Activated CD4-positive, alpha-beta memory T cell treated with anti-CD3 and anti-CD28 coated beads for 36 hours (primary cell): Measurements from ENCODE around the gene SLC4A2. TPM values are rescaled to one million over a fixed set of nuclear protein-coding genes. Genes with fewer than 3 reads are reported as not detected.
A peak's percentile ranks its signal among the peaks of the same experiment; 100 is the strongest.
"Not testable (repeated sequence)": the region's sequence is repeated elsewhere in the genome, so short reads cannot be mapped to it uniquely, and the experiment has no call there.

Experiments used
- CTCF ChIA-PET: fragments of 350-600 bp; sonication (Branson Sonifier 250); formaldehyde crosslinking; loops from one replicate; lab custom pipeline; 2021; ENCODE audit warnings: antibody characterized with exemption, inconsistent platforms; lab: Charles Lee
- POLR2A ChIA-PET: fragments of 350-600 bp; sonication (Branson Sonifier 250); formaldehyde crosslinking; loops from one replicate; lab custom pipeline; 2021; ENCODE audit warnings: antibody characterized with exemption; lab: Charles Lee
- DNase-seq: peaks from one replicate; pipeline ENCODE4 v3.0.0-alpha.2; 2020
- H3K27ac Mint-ChIP-seq: one replicate; pipeline ENCODE4 v1.8.0; 2021; ENCODE audit warnings: mixed read lengths
- H3K27me3 Mint-ChIP-seq: one replicate; pipeline ENCODE4 v1.8.0; 2021; ENCODE audit warnings: mixed read lengths
- H3K36me3 Mint-ChIP-seq: one replicate; pipeline ENCODE4 v1.8.0; 2021; ENCODE audit warnings: mixed read lengths
- H3K4me1 Mint-ChIP-seq: one replicate; pipeline ENCODE4 v1.8.0; 2021; ENCODE audit warnings: low read depth, mixed read lengths
- H3K4me3 Mint-ChIP-seq: one replicate; pipeline ENCODE4 v1.8.0; 2021; ENCODE audit warnings: mild to moderate bottlenecking, mixed read lengths
- H3K9me3 Mint-ChIP-seq: one replicate; pipeline ENCODE4 v1.8.0; 2021; ENCODE audit warnings: mixed read lengths
- intact Hi-C: fragments of 100-400 bp; cut with micrococcal nuclease; formaldehyde crosslinking; loops from one replicate; pipeline ENCODE4 v1.15.1; 2023
- total RNA-seq, 2 experiments: library from RNA; stranded (reverse); gene quantifications; one replicate each; pipeline ENCODE4 v1.2.3, GENCODE V29; 2021

Gene SLC4A2
- total RNA-seq = 10 to 100 TPM; 46.7 to 50.5 TPM

DNA sequence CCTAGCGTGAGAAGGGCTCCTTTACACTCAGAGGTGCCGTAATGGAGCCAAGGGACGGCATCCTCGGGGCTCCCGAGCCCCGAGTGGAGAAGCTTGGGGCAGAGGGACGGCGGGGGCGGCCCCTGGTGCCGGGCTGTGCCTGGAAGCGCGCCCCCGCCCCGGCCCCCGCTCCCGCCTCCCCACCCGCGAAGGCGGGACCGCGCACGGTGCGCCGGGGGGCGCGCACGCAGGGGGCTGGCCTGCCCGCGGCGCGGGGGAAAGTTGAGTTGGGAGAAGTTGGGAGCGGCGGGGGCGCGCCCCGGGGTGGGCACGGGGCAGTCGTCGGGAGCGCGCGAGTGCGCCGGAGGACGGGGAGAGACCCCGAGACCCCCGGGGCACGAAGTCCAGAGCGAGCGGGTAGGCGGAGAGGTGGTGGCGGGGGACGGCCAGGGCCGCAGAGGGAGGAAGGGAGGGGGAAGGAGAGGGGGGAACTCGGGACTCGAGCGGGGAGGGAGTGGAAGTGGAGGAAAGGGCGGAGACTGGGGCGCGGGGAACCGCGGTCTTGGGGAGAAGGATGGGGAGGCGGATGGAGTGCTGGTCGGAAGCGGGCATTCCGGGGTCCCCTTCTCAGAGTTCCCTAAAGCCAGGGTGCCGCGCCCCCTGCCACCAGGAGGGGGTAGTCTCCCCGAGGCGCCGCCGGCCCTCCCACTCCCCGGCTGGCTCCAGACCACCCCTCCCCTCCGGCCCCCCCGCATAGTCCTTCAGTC lies at the start of gene SLC4A2:
Gene SLC4A2, plus strand, starts transcription at position 223 of the 746 bp plus-strand sequence. CDS start 2,399 bp downstream, outside the sequence.
- Mint-ChIP-seq H3K27ac (peak within 1 kb of the TSS; percentile 89), H3K4me1 (peaks cover 25% of the 10 kb centered on the region), H3K4me3 (peak within 1 kb of the TSS; percentile 89), H3K9me3 (no peaks in the 10 kb centered on the region), H3K27me3 (no peaks in the 10 kb centered on the region), H3K36me3 (no peaks in the 10 kb centered on the region)
- CTCF ChIA-PET = interaction anchor here (0.8 to 1.9 kb wide), 7 partner anchors 9 to 54 kb away, joined by 3 to 13 read pairs (median 5); partner anchors contain the start of gene ABCB8
- POLR2A ChIA-PET = interaction anchor here (0.6 to 2.1 kb wide), 3 partner anchors 13 to 48 kb away, joined by 3 to 5 read pairs (median 3); no protein-coding TSS in a partner anchor
- intact Hi-C loops = loop anchor here (10.0 kb wide), 1 partner anchor 295 kb away; no protein-coding TSS in a partner anchor
- peak; percentile 72 for DNase-seq

DNA sequence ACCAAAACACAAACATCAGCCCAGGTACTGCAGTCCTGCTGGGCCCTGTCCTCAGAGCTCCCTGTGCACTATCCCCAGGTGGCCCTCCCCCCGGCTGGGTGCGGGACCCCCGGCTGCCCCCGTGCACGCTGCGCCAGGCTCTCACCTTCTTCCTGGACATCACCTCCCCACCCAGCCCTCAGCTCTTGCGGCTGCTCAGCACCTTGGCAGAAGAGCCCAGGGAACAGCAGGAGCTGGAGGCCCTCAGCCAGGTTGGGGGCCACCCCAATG lies 49.4 kb upstream of the SLC4A2 start:
- no peaks in the 10 kb centered on the region for H3K36me3 Mint-ChIP-seq
- peak overlapping the region; percentile 89 for H3K27ac Mint-ChIP-seq
- H3K4me1 Mint-ChIP-seq = peaks cover 67% of the 10 kb centered on the region
- DNase-seq = no peak
- POLR2A ChIA-PET = interaction anchor here (1.5 to 2.4 kb wide), 2 partner anchors 16 to 18 kb away, joined by 3 to 9 read pairs; partner anchors contain the start of gene ABCB8
- CTCF ChIA-PET = interaction anchor here (0.8 to 6.8 kb wide), 12 partner anchors 8 to 278 kb away, joined by 3 to 78 read pairs (median 5); partner anchors contain the start of gene ABCB8
- H3K27me3 Mint-ChIP-seq = no peaks in the 10 kb centered on the region
- intact Hi-C loops = loop anchor here (5.0 kb wide), 1 partner anchor 33 kb away; the partner anchor contains the start of gene KCNH2
- H3K4me3 Mint-ChIP-seq = peak overlapping the region; percentile 76
- H3K9me3 Mint-ChIP-seq = no peaks in the 10 kb centered on the region

DNA sequence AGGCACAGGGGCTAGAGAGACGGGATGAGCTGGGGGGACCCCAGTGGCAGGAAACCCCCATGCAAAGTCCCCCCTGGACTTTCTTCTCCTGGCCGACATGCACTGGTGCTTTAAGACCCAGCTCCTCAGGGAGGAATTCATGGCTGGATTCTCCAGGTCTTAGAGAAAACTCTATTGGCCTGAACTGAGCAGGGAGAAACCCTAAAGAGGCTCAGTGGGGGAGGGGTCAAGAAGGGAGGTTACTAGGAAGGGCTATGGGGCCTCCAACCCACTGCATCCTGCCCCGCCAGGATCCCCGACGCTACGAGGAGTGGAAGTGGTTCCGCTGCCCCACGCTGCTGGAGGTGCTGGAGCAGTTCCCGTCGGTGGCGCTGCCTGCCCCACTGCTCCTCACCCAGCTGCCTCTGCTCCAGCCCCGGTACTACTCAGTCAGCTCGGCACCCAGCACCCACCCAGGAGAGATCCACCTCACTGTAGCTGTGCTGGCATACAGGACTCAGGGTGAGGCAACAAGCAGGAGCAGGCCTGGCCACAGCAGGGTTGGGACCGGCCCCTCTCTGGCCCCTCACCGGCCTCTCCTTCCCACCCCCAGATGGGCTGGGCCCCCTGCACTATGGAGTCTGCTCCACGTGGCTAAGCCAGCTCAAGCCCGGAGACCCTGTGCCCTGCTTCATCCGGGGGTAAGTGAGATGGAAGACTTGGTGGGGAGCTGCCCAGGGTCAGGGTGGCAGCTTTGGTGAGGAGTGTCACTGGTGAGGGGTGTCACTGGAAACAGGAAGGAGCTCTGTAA lies 48.9 kb upstream of the SLC4A2 start:
- H3K27ac Mint-ChIP-seq = peak overlapping the region; percentile 89
- no peaks in the 10 kb centered on the region for H3K27me3 Mint-ChIP-seq
- DNase-seq = peak; percentile 72

DNA sequence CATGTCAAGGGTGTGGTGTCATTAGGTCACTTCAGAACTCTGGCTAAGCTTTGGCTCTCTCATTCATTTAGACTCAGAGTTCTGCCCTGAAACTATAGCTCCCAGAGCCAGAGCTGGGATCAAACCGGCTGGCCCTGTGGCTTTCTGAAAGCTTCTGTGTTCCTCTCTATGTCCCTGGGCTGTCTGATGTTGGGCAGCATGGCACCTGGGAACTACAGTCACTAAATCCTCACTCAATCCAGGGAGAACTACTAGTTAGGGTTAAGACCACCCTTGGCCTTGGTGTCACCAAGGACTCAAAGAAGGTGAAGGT lies 48.3 kb upstream of the SLC4A2 start:
- ChIA-PET CTCF (interaction anchor here (0.9 to 6.8 kb wide), 14 partner anchors 7 to 279 kb away, joined by 3 to 78 read pairs (median 4); no protein-coding TSS in a partner anchor), POLR2A (interaction anchor here (1.0 to 2.4 kb wide), 4 partner anchors 13 to 49 kb away, joined by 3 to 9 read pairs (median 4); partner anchors contain the start of genes ABCB8, ATG9B and SLC4A2)
- Mint-ChIP-seq H3K27me3 (no peaks in the 10 kb centered on the region), H3K4me3 (peak overlapping the region; percentile 76), H3K27ac (peak overlapping the region; percentile 89), H3K36me3 (no peaks in the 10 kb centered on the region), H3K9me3 (no peaks in the 10 kb centered on the region), H3K4me1 (peaks cover 74% of the 10 kb centered on the region)
- intact Hi-C loops = loop anchor here (5.0 kb wide), 1 partner anchor 34 kb away; the partner anchor contains the start of gene KCNH2
- no peak for DNase-seq

More for the DNA sequence above, 48.9 kb upstream of the SLC4A2 start:
- H3K9me3 Mint-ChIP-seq = no peaks in the 10 kb centered on the region
- no peaks in the 10 kb centered on the region for H3K36me3 Mint-ChIP-seq
- peaks cover 72% of the 10 kb centered on the region for H3K4me1 Mint-ChIP-seq
- ChIA-PET CTCF (interaction anchor here (0.8 to 6.8 kb wide), 17 partner anchors 8 to 278 kb away, joined by 3 to 78 read pairs (median 4); partner anchors contain the start of gene ABCB8), POLR2A (interaction anchor here (1.0 to 2.4 kb wide), 5 partner anchors 13 to 49 kb away, joined by 3 to 9 read pairs (median 4); partner anchors contain the start of genes ABCB8, ATG9B and SLC4A2)
- intact Hi-C loops = loop anchor here (5.0 kb wide), 1 partner anchor 33 kb away; the partner anchor contains the start of gene KCNH2
- peak overlapping the region; percentile 76 for H3K4me3 Mint-ChIP-seq

DNA sequence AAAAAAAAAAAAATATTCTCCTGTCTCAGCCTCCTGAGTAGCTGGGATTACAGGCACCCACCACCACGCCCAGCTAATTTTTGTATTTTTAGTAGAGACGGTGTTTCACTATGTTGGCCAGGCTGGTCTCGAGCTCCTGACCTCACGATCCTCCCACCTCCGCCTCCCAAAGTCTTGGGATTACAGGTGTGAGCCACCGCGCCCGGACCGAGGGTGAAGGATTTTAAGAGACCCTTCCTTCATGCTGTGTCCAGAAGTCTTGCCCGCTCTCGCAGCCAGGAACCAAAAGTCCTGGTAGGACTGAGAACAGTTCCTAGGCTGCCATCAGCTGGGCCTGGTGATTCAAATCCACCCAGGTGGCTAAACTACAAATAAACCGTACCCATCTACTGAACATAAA lies 47.8 kb upstream of the SLC4A2 start:
- peak overlapping the region; percentile 77 for H3K27ac Mint-ChIP-seq
- peak overlapping the region; percentile 46 for H3K4me3 Mint-ChIP-seq
- intact Hi-C loops = loop anchor here (5.0 kb wide), 1 partner anchor 34 kb away; the partner anchor contains the start of gene KCNH2
- ChIA-PET CTCF (interaction anchor here (0.9 to 6.8 kb wide), 11 partner anchors 6 to 113 kb away, joined by 3 to 78 read pairs (median 6); partner anchors contain the start of gene ABCB8), POLR2A (interaction anchor here (1.0 to 2.4 kb wide), 5 partner anchors 12 to 50 kb away, joined by 3 to 9 read pairs (median 5); partner anchors contain the start of genes ABCB8, ATG9B and SLC4A2)
- not testable (repeated sequence) for H3K9me3 Mint-ChIP-seq, DNase-seq, H3K36me3 Mint-ChIP-seq, H3K27me3 Mint-ChIP-seq
- peaks cover 77% of the 10 kb centered on the region for H3K4me1 Mint-ChIP-seq

- Mint-ChIP-seq H3K4me3 (peak overlapping the region; percentile 46), H3K9me3 (no peaks in the 10 kb centered on the region), H3K4me1 (peaks cover 78% of the 10 kb centered on the region), H3K27ac (peak overlapping the region; percentile 77), H3K27me3 (no peaks in the 10 kb centered on the region), H3K36me3 (no peaks in the 10 kb centered on the region)
- intact Hi-C loops = loop anchor here (5.0 kb wide), 1 partner anchor 35 kb away; the partner anchor contains the start of gene KCNH2
- DNase-seq = no peak
- ChIA-PET POLR2A (interaction anchor here (1.4 to 2.4 kb wide), 3 partner anchors 16 to 47 kb away, joined by 5 to 9 read pairs (median 8); partner anchors contain the start of genes ABCB8 and SLC4A2), CTCF (interaction anchor here (1.1 to 4.2 kb wide), 5 partner anchors 16 to 114 kb away, joined by 5 to 26 read pairs (median 7); partner anchors contain the start of gene ABCB8)
Measured at GRCh38 chr7:151012031-151012692, 47.2 kb upstream of the SLC4A2 start.

DNA sequence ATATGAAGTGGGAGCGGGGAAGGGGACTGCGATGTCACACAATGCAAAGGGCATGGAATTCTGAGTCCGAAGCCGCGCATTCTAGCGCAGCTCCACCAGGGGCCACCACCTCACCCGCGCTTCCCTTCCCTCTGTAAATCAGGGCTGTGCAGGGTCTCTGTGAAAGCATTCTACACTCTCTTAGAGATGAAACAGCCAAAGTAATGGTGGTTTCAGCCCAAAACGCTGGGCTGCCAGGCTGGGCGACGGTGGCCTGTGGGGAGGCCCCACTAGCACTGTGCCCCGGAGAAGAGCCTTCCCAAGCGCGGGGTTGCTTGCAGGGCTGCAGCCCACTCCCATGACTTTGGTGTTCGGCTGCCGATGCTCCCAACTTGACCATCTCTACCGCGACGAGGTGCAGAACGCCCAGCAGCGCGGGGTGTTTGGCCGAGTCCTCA lies 46.5 kb upstream of the SLC4A2 start:
- peak overlapping the region; percentile 36 for H3K27ac Mint-ChIP-seq
- peak overlapping the region; percentile 30 for H3K4me3 Mint-ChIP-seq
- DNase-seq = no peak
- H3K9me3 Mint-ChIP-seq = no peaks in the 10 kb centered on the region
- CTCF ChIA-PET = interaction anchor here (1.8 to 4.2 kb wide), 3 partner anchors 15 to 50 kb away, joined by 6 to 26 read pairs (median 9); partner anchors contain the start of gene ABCB8
- intact Hi-C loops = loop anchor here (5.0 kb wide), 1 partner anchor 36 kb away; the partner anchor contains the start of gene KCNH2
- H3K27me3 Mint-ChIP-seq = no peaks in the 10 kb centered on the region
- POLR2A ChIA-PET = interaction anchor here (1.5 kb wide), 1 partner anchor 11 kb away, joined by 4 read pairs; the partner anchor contains the start of gene ATG9B
- H3K4me1 Mint-ChIP-seq = peaks cover 78% of the 10 kb centered on the region
- H3K36me3 Mint-ChIP-seq = no peaks in the 10 kb centered on the region

GRCh38 chr7:151013356-151013732 lies 46.0 kb upstream of the SLC4A2 start:
- intact Hi-C loops = loop anchor here (5.0 kb wide), 1 partner anchor 36 kb away; the partner anchor contains the start of gene KCNH2
- POLR2A ChIA-PET = interaction anchor here (1.5 kb wide), 1 partner anchor 11 kb away, joined by 4 read pairs; the partner anchor contains the start of gene ATG9B
- Mint-ChIP-seq H3K9me3 (no peaks in the 10 kb centered on the region), H3K27me3 (no peaks in the 10 kb centered on the region), H3K27ac (no peak overlapping the region), H3K4me1 (peaks cover 78% of the 10 kb centered on the region), H3K4me3 (no peak overlapping the region), H3K36me3 (no peaks in the 10 kb centered on the region)
- DNase-seq = no peak
- CTCF ChIA-PET = interaction anchor here (1.0 to 4.2 kb wide), 4 partner anchors 22 to 115 kb away, joined by 3 to 26 read pairs (median 6); no protein-coding TSS in a partner anchor

GRCh38 chr7:151013733-151014497 lies 45.5 kb upstream of the SLC4A2 start:
- intact Hi-C loops = loop anchor here (2.0 to 5.0 kb wide), 2 partner anchors 37 to 213 kb away; partner anchors contain the start of genes ABCF2 and KCNH2
- Mint-ChIP-seq H3K36me3 (no peaks in the 10 kb centered on the region), H3K9me3 (no peaks in the 10 kb centered on the region), H3K27me3 (peaks cover 3% of the 10 kb centered on the region), H3K27ac (peak overlapping the region; percentile 93), H3K4me3 (peak overlapping the region; percentile 83), H3K4me1 (peaks cover 76% of the 10 kb centered on the region)
- ChIA-PET CTCF (interaction anchor here (1.0 to 4.2 kb wide), 6 partner anchors 14 to 116 kb away, joined by 3 to 26 read pairs (median 8); partner anchors contain the start of gene ABCB8), POLR2A (interaction anchor here (0.6 to 1.5 kb wide), 3 partner anchors 10 to 46 kb away, joined by 3 to 4 read pairs (median 3); partner anchors contain the start of gene ATG9B)
- peak; percentile 94 for DNase-seq
